ENCODE data around the gene NR3C1.

Gene NR3C1

GRCh38 chr5:143418140-143418866 is 14.8 kb upstream of the NR3C1 start:
- no peak for DNase-seq

- no peak for DNase-seq
Observed at GRCh38 chr5:143417503-143418139, 14.1 kb upstream of the NR3C1 start.

- no peak for DNase-seq
Observed at GRCh38 chr5:143416411-143416810, 12.9 kb upstream of the NR3C1 start.

GRCh38 chr5:143413958-143414669 is 10.6 kb upstream of the NR3C1 start:
- no peak for DNase-seq

GRCh38 chr5:143412661-143413342 is 9.3 kb upstream of the NR3C1 start:
- DNase-seq, result no peak

- no peak for DNase-seq
Observed at GRCh38 chr5:143409926-143410325, 6.4 kb upstream of the NR3C1 start.

GRCh38 chr5:143406408-143406807 is 2.9 kb upstream of the NR3C1 start:
- DNase-seq, result no peak

- no peak for DNase-seq
Observed at GRCh38 chr5:143405849-143406098, 2.3 kb upstream of the NR3C1 start.

- DNase-seq, result peak; percentile 96
Observed at GRCh38 chr5:143405063-143405848, 1.8 kb upstream of the NR3C1 start.

- DNase-seq, result peak; percentile 91
Observed at GRCh38 chr5:143404416-143405062, 1.1 kb upstream of the NR3C1 start.

- DNase-seq, result no peak
Observed at GRCh38 chr5:143403334-143403592, 223 bp downstream of the NR3C1 start.

GRCh38 chr5:143402553-143403333 is 743 bp downstream of the NR3C1 start:
- DNase-seq, result peak; percentile 75

- no peak for DNase-seq
Observed at GRCh38 chr5:143402017-143402552, 1.4 kb downstream of the NR3C1 start.

- no peak for DNase-seq
Observed at GRCh38 chr5:143401227-143402016, 2.1 kb downstream of the NR3C1 start.

- no peak for DNase-seq
Observed at GRCh38 chr5:143400541-143401226, 2.8 kb downstream of the NR3C1 start.

GRCh38 chr5:143399616-143400540 is 3.6 kb downstream of the NR3C1 start:
- no peak for DNase-seq

- DNase-seq, result no peak
Observed at GRCh38 chr5:143398451-143399237, 4.8 kb downstream of the NR3C1 start.

- DNase-seq, result no peak
Observed at GRCh38 chr5:143398053-143398355, 5.5 kb downstream of the NR3C1 start.

Data from right forelimb (tissue), 1 donor.